ENCODE measurements around the gene URB1. TPM values are rescaled to one million over a fixed set of nuclear protein-coding genes. Genes with fewer than 3 reads are reported as not detected.
"Not testable (repeated sequence)": the region's sequence is repeated elsewhere in the genome, so short reads cannot be mapped to it uniquely, and the experiment has no call there.

Gene URB1
- polyA plus RNA-seq, 1 donor: 9.0 TPM

DNA sequence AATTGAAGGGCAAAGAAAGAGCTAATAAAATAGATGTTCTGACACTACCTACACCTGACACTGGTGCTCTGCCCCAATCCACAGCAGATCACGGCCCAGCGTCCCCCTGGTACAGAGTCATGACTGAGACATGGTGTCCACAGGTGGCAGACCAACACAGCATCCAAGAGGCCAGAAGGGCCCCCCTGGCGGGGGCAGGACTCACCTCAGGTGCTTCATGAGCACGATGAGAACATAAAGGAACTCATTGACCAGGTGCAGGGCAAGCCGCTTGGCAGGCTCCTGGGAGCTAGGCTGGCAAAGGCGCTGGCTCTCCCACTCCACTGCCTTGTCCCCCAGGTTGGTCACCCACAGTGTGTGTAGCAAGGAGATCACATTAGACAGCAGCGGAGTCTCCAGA lies 73.8 kb downstream of the URB1 start:
- H3K27ac ChIP-seq (ENCODE audit: low read length): no peak overlapping the region

GRCh38 chr21:32317726-32318125 lies 75.1 kb downstream of the URB1 start:
- H3K4me1 ChIP-seq (ENCODE audit: control insufficient read depth, insufficient read depth, low read length): no peaks in the 10 kb centered on the region

More for the DNA sequence above, 73.8 kb downstream of the URB1 start:
- Histone ChIP-seq H3K4me1 (ENCODE audit: control insufficient read depth, insufficient read depth, low read length) (no peaks in the 10 kb centered on the region), H3K9me3 (ENCODE audit: control insufficient read depth, low read depth, low read length) (no peaks in the 10 kb centered on the region), H3K4me3 (ENCODE audit: low read length) (no peak overlapping the region), H3K27me3 (ENCODE audit: control insufficient read depth, insufficient read depth, low read length) (no peaks in the 10 kb centered on the region), H3K36me3 (ENCODE audit: control insufficient read depth, insufficient read depth, low read length) (peaks cover 85% of the 10 kb centered on the region)
- no peak for DNase-seq
- WGBS (ENCODE audit: insufficient coverage, low lambda C conversion rate): no CpG with 5 or more reads among the region's 7 CpGs

GRCh38 chr21:32316361-32317215 lies 76.2 kb downstream of the URB1 start:
- H3K27me3 ChIP-seq (ENCODE audit: control insufficient read depth, insufficient read depth, low read length): no peaks in the 10 kb centered on the region
- no peak overlapping the region for H3K4me3 ChIP-seq (ENCODE audit: low read length)
- DNase-seq: no peak
- H3K9me3 ChIP-seq (ENCODE audit: control insufficient read depth, low read depth, low read length): no peaks in the 10 kb centered on the region
- H3K27ac ChIP-seq (ENCODE audit: low read length): no peak overlapping the region
- H3K4me1 ChIP-seq (ENCODE audit: control insufficient read depth, insufficient read depth, low read length): no peaks in the 10 kb centered on the region
- WGBS (ENCODE audit: insufficient coverage, low lambda C conversion rate): no CpG with 5 or more reads among the region's 22 CpGs
- H3K36me3 ChIP-seq (ENCODE audit: control insufficient read depth, insufficient read depth, low read length): peaks cover 84% of the 10 kb centered on the region

More at GRCh38 chr21:32317726-32318125, 75.1 kb downstream of the URB1 start:
- peaks cover 83% of the 10 kb centered on the region for H3K36me3 ChIP-seq (ENCODE audit: control insufficient read depth, insufficient read depth, low read length)
- no peak overlapping the region for H3K27ac ChIP-seq (ENCODE audit: low read length)
- no peaks in the 10 kb centered on the region for H3K27me3 ChIP-seq (ENCODE audit: control insufficient read depth, insufficient read depth, low read length)
- DNase-seq: no peak
- no peak overlapping the region for H3K4me3 ChIP-seq (ENCODE audit: low read length)
- no peaks in the 10 kb centered on the region for H3K9me3 ChIP-seq (ENCODE audit: control insufficient read depth, low read depth, low read length)
- no CpG with 5 or more reads among the region's 9 CpGs for WGBS (ENCODE audit: insufficient coverage, low lambda C conversion rate)

- Histone ChIP-seq H3K9me3 (ENCODE audit: control insufficient read depth, low read depth, low read length) (no peaks in the 10 kb centered on the region), H3K36me3 (ENCODE audit: control insufficient read depth, insufficient read depth, low read length) (peaks cover 82% of the 10 kb centered on the region), H3K4me1 (ENCODE audit: control insufficient read depth, insufficient read depth, low read length) (no peaks in the 10 kb centered on the region), H3K4me3 (ENCODE audit: low read length) (no peak overlapping the region), H3K27me3 (ENCODE audit: control insufficient read depth, insufficient read depth, low read length) (no peaks in the 10 kb centered on the region), H3K27ac (ENCODE audit: low read length) (no peak overlapping the region)
- DNase-seq: no peak
- WGBS (ENCODE audit: insufficient coverage, low lambda C conversion rate): no CpG with 5 or more reads among the region's 14 CpGs
Observed at GRCh38 chr21:32315511-32316281, 77.1 kb downstream of the URB1 start.

DNA sequence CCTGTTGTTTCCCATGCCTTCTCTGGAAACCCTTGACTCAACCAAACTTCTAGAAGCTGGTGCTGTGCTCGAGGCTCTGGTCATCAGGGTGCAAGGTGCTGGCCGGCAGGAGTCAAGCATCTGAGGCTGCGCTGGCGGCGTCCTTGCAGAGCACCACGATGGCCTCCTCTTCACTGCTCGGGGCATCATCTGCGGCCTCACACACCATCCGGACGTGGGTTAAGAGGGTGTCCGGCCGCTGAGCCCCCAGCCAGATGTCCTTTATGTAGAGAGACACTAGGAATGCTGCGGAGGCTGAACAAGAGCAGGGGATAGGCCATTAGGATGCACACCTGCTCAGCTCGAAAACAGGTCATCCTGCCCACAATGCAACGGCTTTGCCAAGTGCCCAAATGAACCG lies 78.0 kb downstream of the URB1 start:
- Histone ChIP-seq H3K36me3 (ENCODE audit: control insufficient read depth, insufficient read depth, low read length) (peaks cover 78% of the 10 kb centered on the region), H3K4me3 (ENCODE audit: low read length) (no peak overlapping the region), H3K27ac (ENCODE audit: low read length) (no peak overlapping the region), H3K9me3 (ENCODE audit: control insufficient read depth, low read depth, low read length) (no peaks in the 10 kb centered on the region), H3K27me3 (ENCODE audit: control insufficient read depth, insufficient read depth, low read length) (no peaks in the 10 kb centered on the region), H3K4me1 (ENCODE audit: control insufficient read depth, insufficient read depth, low read length) (no peaks in the 10 kb centered on the region)
- DNase-seq: no peak
- no CpG with 5 or more reads among the region's 16 CpGs for WGBS (ENCODE audit: insufficient coverage, low lambda C conversion rate)

- no peaks in the 10 kb centered on the region for H3K9me3 ChIP-seq (ENCODE audit: control insufficient read depth, low read depth, low read length)
- H3K36me3 ChIP-seq (ENCODE audit: control insufficient read depth, insufficient read depth, low read length): peaks cover 67% of the 10 kb centered on the region
- no peak overlapping the region for H3K27ac ChIP-seq (ENCODE audit: low read length)
- no peak overlapping the region for H3K4me3 ChIP-seq (ENCODE audit: low read length)
- H3K27me3 ChIP-seq (ENCODE audit: control insufficient read depth, insufficient read depth, low read length): no peaks in the 10 kb centered on the region
- H3K4me1 ChIP-seq (ENCODE audit: control insufficient read depth, insufficient read depth, low read length): no peaks in the 10 kb centered on the region
- DNase-seq: no peak
- WGBS (ENCODE audit: insufficient coverage, low lambda C conversion rate): no CpG with 5 or more reads among the region's 6 CpGs
Observed at GRCh38 chr21:32312976-32313375, 79.8 kb downstream of the URB1 start.

- Histone ChIP-seq H3K27me3 (ENCODE audit: control insufficient read depth, insufficient read depth, low read length) (no peaks in the 10 kb centered on the region), H3K4me1 (ENCODE audit: control insufficient read depth, insufficient read depth, low read length) (no peaks in the 10 kb centered on the region), H3K36me3 (ENCODE audit: control insufficient read depth, insufficient read depth, low read length) (peaks cover 60% of the 10 kb centered on the region), H3K27ac (ENCODE audit: low read length) (no peak overlapping the region), H3K9me3 (ENCODE audit: control insufficient read depth, low read depth, low read length) (no peaks in the 10 kb centered on the region), H3K4me3 (ENCODE audit: low read length) (no peak overlapping the region)
- DNase-seq: no peak
- WGBS (ENCODE audit: insufficient coverage, low lambda C conversion rate): no CpG with 5 or more reads among the region's 5 CpGs
Observed at GRCh38 chr21:32312326-32312725, 80.5 kb downstream of the URB1 start.

DNA sequence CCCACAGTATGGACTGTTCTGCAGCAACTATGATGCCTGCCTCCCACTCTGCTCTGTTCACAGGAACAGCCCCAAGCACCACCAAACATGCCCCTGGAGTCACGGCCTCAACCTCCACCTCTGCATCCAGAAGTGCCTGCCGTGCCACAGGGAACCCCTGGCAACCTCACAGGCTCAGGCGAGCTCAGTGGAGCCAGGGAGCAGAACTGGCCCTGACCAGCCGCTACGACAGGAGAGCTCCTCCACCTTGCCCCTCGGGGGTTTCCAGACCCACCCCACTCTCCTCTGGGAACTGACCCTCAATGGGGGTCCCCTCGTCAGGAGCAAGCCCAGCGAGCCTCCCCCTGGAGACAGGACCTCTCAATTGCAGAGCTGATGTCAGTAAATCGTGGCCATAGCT lies 81.2 kb downstream of the URB1 start:
- Histone ChIP-seq H3K4me3 (ENCODE audit: low read length) (no peak overlapping the region), H3K4me1 (ENCODE audit: control insufficient read depth, insufficient read depth, low read length) (no peaks in the 10 kb centered on the region), H3K27me3 (ENCODE audit: control insufficient read depth, insufficient read depth, low read length) (no peaks in the 10 kb centered on the region), H3K36me3 (ENCODE audit: control insufficient read depth, insufficient read depth, low read length) (peaks cover 53% of the 10 kb centered on the region), H3K9me3 (ENCODE audit: control insufficient read depth, low read depth, low read length) (no peaks in the 10 kb centered on the region), H3K27ac (ENCODE audit: low read length) (no peak overlapping the region)
- WGBS (ENCODE audit: insufficient coverage, low lambda C conversion rate): no CpG with 5 or more reads among the region's 9 CpGs
- DNase-seq: no peak

DNA sequence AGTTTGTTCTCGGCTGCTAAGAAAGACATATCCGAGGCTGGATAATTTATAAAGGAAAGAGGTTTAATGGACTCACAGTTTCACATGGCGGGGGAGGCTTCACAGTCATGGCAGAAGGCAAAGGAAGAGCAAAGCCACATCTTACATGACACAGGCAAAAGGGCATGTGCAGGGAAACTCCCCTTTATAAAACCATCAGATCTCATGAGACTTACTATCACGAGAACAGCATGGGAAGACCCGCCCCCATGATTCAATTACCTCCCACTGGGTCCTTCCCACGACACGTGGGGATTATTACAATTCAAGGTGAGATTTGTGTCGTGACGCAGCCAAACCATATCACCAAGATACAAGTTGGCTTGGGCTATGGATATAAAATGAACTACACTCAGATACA lies 81.8 kb downstream of the URB1 start:
- not testable (repeated sequence) for DNase-seq; H3K4me1 ChIP-seq (ENCODE audit: control insufficient read depth, insufficient read depth, low read length); H3K4me3 ChIP-seq (ENCODE audit: low read length); H3K27me3 ChIP-seq (ENCODE audit: control insufficient read depth, insufficient read depth, low read length); H3K27ac ChIP-seq (ENCODE audit: low read length); H3K9me3 ChIP-seq (ENCODE audit: control insufficient read depth, low read depth, low read length)
- WGBS (ENCODE audit: insufficient coverage, low lambda C conversion rate): 100% methylated on average over 2 of the region's 9 CpGs
- peaks cover 47% of the 10 kb centered on the region for H3K36me3 ChIP-seq (ENCODE audit: control insufficient read depth, insufficient read depth, low read length)

- Histone ChIP-seq H3K27ac (ENCODE audit: low read length) (no peak overlapping the region), H3K27me3 (ENCODE audit: control insufficient read depth, insufficient read depth, low read length) (no peaks in the 10 kb centered on the region), H3K4me1 (ENCODE audit: control insufficient read depth, insufficient read depth, low read length) (no peaks in the 10 kb centered on the region), H3K9me3 (ENCODE audit: control insufficient read depth, low read depth, low read length) (no peaks in the 10 kb centered on the region), H3K4me3 (ENCODE audit: low read length) (no peak overlapping the region), H3K36me3 (ENCODE audit: control insufficient read depth, insufficient read depth, low read length) (peaks cover 39% of the 10 kb centered on the region)
- no peak for DNase-seq
- WGBS (ENCODE audit: insufficient coverage, low lambda C conversion rate): 90% methylated on average over 2 of the region's 7 CpGs
Observed at GRCh38 chr21:32309906-32310460, 82.8 kb downstream of the URB1 start.
